ENCODE data around the gene DLGAP1.

- TF ChIP-seq REST (IDR thresholded peaks at IDR 0.05; ENCODE audit: insufficient replicate concordance, low read depth) (no peak), POLR2AphosphoS5 (IDR thresholded peaks at IDR 0.05; ENCODE audit: low read depth) (peak; percentile 36; the same call in 1 of the 2 replicates), CTCF (IDR thresholded peaks at IDR 0.05; ENCODE audit: insufficient read depth, low read length) (no peak), GABPA (IDR thresholded peaks at IDR 0.05; ENCODE audit: low read depth) (no peak), SPI1 (IDR thresholded peaks at IDR 0.05; ENCODE audit: borderline replicate concordance, low read depth) (peak; percentile 96)
Observed at GRCh38 chr18:3584897-3585460, 870.1 kb downstream of the DLGAP1 start.

All from HL-60 (cell line).